Frontal cortex (tissue), 4 donors: ENCODE results near the gene BAZ2B. TPM values are rescaled to one million over a fixed set of nuclear protein-coding genes. Genes with fewer than 3 reads are reported as not detected.

Experiments used
- DNase-seq, 2 donors: peaks; one replicate each; pipeline ENCODE4 v3.0.0; 2012; ENCODE audit warnings: low spot score in 2 of 2
- FAIRE-seq: peaks from 2 replicates; lab custom pipeline; 2012; peaks lifted over from hg19 to GRCh38; lab: Jason Lieb, UNC
- total RNA-seq: library from RNA; depleted of rRNA; stranded (reverse); fragments of >200 nt; gene quantifications from one replicate; pipeline ENCODE4 v1.2.3, GENCODE V29; 2014
- donor health status: control.
- donor health status: control.
- donor health status: control.

Gene BAZ2B
- total RNA-seq, 1 donor from 2014 or later, result 192 TPM

GRCh38 chr2:159620796-159621195, 4.4 kb upstream of the BAZ2B start:
- FAIRE-seq (no peak), DNase-seq (no peak)

DNA sequence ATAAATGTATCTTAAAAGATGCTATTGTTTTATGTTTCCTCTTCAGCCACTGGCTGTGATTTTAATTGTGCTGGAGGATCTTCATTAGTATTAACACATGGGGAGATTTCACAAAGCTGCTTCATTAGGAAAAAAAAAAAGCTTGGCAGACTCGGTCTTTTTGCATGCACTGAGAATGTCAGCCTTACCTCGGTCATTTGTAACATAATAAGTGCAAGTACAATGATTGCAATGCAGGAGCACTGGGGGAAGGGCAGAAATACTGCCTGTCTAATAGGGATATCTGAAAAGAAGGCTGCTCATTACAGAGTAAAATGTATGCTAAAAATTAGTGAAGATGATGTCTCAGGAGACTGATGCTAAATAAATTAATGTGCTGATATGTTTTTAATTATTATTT, 1.3 kb upstream of the BAZ2B start:
- DNase-seq (no peak), FAIRE-seq (no peak)

GRCh38 chr2:159617100-159617499, 752 bp upstream of the BAZ2B start:
- DNase-seq, result no peak
- FAIRE-seq, result no peak

DNA sequence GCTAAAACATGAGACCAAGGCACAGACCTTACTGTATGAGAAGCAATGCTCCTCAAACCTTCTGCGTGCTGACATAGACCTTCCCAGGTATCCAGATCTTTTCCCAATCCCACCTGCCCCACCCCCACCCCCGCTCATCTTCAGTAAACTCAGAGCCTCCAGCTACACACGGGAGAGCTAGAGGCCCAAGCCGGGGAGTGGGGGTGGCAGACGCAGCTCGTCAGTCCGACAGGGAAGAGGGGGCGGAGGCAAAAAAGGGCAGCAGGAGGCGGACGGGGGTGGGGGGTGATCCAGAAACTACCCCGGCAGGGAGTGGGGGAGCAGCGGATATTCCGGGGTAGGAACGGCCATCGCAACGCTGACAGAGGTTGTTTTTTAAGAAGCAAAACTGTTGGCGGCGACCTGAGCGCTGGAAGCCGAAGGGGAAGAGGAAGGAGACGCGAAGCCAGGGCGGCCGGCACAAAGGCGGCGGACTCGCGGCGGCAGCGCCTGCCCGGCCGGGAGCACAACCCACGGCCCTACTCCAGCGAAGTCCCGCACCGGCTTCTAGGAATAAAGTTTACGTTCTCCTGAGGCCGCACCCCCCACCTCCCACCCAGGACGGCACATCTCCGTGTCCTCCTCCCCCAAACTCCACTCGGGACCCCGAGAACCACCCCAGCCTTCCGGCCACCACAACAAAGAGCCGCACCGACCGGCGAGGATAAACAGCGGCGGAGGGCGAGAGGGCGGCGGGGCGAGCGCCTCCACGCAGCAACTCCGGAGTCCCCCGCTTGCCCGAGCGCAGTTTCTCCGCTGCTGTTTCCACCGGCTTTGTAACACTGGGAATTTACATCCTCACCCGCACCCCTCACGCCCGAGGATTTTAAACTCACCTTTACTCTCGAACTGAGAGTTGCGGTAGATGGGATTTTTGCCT, 722 bp downstream of the BAZ2B start:
- DNase-seq, result peak; percentile 57 to 59
- FAIRE-seq, result no peak

DNA sequence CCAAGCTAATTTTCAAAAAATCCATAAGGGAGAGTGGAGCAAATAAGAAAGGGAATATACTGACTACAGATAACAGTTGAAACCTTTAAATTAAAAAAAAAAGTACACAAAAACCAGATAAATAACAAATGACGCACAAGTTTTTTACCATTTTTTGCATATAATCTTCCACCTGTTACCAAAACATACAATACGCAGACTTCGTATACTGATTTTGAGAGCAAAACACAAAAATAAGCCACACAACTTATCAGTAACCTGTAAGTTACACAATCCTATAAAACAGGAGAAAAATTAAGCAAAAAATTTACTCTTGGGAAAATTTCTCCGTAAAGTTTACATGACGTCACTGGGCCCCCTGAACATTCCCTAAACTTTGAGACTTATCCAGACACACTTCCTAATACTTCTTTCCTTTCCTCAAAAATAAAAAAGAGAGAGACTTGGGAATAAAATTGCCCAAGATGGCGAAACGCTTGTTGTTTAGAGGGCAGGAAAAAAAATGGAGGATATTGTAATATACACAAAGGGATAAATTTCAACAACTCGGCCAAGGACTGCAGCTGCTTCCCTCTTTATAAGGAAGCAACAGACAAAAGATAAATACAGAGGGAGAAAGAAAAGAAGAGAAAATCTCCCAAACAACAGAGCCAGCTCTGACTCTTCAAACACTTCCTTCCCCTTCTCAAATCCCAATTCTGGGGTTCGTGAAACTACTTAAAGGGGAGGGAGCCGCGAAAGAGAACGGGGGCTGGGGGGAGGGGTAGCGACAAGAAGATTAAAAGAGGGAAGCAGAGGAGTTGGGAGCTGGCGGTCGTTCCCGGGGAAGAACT, 1.6 kb downstream of the BAZ2B start:
- FAIRE-seq (no peak), DNase-seq (peak in 1 of 2 donors; percentile 22)

DNA sequence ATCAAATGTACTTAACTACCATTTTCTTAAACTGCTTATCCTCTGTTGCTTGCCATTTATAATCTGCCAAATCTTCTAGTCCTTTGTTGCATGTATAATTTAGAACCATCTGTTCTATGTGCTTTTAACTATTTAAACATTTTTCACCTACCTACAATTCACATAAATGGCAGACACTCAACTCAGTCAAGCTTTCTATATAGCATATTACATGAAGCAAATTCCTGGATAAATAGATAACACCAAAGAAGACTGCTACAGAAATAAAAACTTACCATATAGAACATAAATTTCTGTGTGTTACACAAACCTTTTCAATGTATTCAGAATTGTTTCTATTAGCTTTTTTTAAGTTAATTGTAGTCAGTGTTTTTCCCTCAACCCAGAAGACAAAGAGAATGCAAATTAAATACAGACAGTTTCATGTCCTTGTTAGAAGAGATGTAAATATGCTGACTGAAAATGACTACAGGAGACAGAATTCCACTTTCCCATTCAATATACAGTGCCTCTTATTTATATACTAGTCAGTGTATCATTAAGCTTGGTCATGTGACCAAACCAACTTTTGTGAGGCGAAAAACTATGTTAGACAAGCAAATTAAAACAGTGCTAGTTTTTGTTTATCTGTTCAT, 2.6 kb downstream of the BAZ2B start:
- FAIRE-seq (no peak), DNase-seq (no peak)

- peak; percentile 56 for FAIRE-seq
Measured at GRCh38 chr2:159613091-159613490, 3.3 kb downstream of the BAZ2B start.

GRCh38 chr2:159612255-159612901, 4.0 kb downstream of the BAZ2B start:
- FAIRE-seq (no peak), DNase-seq (no peak)

More at GRCh38 chr2:159613091-159613490, 3.3 kb downstream of the BAZ2B start:
- DNase-seq, result no peak

GRCh38 chr2:159609811-159610549, 6.4 kb downstream of the BAZ2B start:
- FAIRE-seq (no peak), DNase-seq (no peak)

DNA sequence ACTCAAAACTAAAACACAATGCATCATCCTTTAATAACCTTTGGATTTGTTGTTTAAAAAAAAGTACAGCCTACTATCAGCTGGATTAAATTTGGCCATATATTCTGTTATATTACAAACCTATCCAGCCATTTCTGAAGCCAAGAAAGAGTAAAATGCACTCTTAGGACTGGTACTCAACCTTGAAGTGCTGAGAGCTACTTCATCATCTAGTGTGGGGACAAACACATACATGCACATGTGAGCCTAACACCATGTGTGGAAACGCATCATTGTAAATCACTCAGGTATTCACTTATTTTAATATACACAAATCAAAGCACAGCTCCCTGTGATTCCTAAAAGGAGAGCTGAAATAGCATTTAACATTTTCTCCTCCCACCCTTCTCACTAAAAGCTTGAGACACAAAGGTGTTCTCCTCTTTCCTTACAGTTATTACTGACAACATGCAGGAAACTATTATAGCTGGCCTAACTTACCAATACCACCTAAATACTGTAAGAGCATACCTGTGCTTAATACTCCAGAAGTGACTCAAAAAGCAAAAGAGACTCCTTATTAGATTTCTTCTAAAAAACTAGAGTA, 7.5 kb downstream of the BAZ2B start:
- no peak for FAIRE-seq
- DNase-seq, result no peak

- DNase-seq, result no peak
- no peak for FAIRE-seq
Measured at GRCh38 chr2:159608108-159608507, 8.2 kb downstream of the BAZ2B start.

GRCh38 chr2:159606287-159606686, 10.1 kb downstream of the BAZ2B start:
- no peak for FAIRE-seq
- no peak for DNase-seq

GRCh38 chr2:159605441-159606178, 10.7 kb downstream of the BAZ2B start:
- DNase-seq, result no peak
- FAIRE-seq, result no peak

DNA sequence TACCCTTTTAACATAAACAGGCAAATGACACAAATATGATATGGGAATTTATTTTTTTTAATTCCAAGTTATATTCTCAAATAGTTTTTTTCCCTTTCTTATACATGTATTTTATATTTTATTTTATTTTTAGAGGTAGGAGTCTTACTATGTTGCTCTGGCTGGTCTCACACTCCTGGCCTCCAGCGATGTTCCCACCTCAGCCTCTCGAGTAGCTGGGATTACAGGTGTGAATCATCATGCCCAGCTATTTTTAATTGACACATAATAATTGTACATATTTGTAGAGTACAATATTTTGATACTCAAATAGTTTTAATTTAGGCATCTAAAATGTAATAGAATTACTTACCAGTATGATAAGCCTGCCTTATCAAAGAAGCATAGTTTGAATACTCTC, 12.2 kb downstream of the BAZ2B start:
- FAIRE-seq, result no peak

DNA sequence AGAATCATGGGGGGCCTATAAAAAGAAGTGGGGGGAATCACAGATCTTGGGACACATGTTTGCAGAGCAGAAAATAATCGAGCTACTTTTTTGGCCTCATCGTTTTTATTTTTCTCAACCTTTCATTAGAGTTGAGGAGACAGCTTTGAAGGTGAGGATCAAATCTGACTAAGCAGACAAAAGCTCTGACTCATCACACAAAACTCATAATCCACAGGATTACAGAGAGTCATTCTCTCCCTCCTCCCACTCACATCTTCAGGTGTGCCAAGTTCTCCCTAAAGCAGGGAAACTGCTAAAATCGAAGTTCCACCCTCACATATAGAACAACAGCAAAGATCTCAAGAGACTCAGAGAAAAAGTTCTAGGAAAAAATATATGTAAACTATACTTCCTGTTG, 15.6 kb downstream of the BAZ2B start:
- DNase-seq (no peak), FAIRE-seq (no peak)

More for the DNA sequence above, 12.2 kb downstream of the BAZ2B start:
- DNase-seq, result no peak

DNA sequence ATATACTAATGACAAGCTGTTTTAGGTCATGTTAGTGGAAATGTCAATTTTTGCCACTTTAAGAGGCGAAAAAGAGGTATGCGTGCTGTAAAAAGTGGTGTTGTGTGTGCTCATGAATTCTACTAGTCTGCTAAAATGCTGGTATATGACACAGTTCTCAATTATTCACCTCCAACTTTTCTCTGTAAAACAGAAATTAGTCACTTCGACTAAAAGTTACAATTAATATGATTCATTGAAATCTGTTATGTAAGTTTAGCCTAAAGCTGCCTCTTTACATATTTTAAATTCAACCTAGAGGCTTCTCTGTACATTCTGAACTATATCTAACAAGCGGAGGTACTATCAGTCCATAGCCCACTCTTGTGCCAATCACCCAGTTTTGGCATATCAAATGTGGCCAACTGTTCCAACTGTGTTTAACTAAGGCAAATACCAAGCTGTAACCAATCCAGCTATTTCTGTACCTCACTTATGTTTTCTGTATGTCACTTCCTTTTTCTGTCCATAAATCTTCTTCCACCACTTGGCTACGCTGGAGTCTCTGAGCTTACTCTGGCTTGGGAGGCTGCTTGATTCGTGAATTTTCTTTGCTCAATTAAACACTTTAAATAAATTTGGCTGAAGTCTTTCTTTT, 20.8 kb downstream of the BAZ2B start:
- no peak for FAIRE-seq
- no peak for DNase-seq

DNA sequence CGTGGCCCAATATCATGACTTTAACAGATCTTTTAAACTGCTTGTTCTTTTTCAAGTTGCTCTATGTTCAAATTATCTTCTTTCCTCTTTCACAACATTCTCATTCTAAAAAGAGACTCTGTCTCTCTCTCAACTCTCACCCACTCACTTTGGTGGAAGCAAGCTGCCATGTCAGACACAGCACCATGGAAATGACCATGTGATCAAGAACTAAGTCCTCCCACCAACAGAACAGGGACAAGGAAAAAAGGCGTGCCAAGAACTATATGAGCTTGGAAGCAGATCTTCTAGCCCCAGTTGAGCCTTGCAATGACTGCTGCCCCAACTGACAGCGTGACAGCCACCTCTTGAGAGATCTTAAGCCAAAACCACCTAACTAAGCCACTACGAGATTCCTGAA, 23.9 kb downstream of the BAZ2B start:
- no peak for FAIRE-seq

GRCh38 chr2:159591221-159591620, 25.1 kb downstream of the BAZ2B start:
- no peak for FAIRE-seq

More for the DNA sequence above, 23.9 kb downstream of the BAZ2B start:
- no peak for DNase-seq

More at GRCh38 chr2:159591221-159591620, 25.1 kb downstream of the BAZ2B start:
- DNase-seq, result no peak
